Liver (tissue), 10 donors: Measurements from ENCODE around the gene RCOR1. TPM values are rescaled to one million over a fixed set of nuclear protein-coding genes. Genes with fewer than 3 reads are reported as not detected.

Experiments
- DNase-seq: peaks from one replicate; pipeline ENCODE4 v3.0.0-alpha.2; 2017; ENCODE audit warnings: low spot score
- H3K27ac ChIP-seq, 2 donors: one replicate each; pipeline ENCODE4 v1.7.0; 2013; ENCODE audit warnings: inconsistent platforms in 2 of 2, low read length in 2 of 2, control low read depth in 1 of 2, low read depth in 1 of 2, mild to moderate bottlenecking in 1 of 2
- H3K27me3 ChIP-seq, 4 donors: one replicate each; pipeline versions ENCODE4 v1.6.1 to v1.7.0; 2013; ENCODE audit warnings: low read length in 3 of 4, inconsistent platforms in 1 of 4, mild to moderate bottlenecking in 1 of 4, moderate library complexity in 1 of 4; ENCODE audit not compliant: control insufficient read depth in 4 of 4, insufficient read depth in 4 of 4
- H3K36me3 ChIP-seq, 4 donors: one replicate each; pipeline versions ENCODE4 v1.6.1 to v1.7.0; 2013; ENCODE audit warnings: low read length in 3 of 4, mild to moderate bottlenecking in 3 of 4, low read depth in 1 of 4, moderate library complexity in 1 of 4; ENCODE audit not compliant: control insufficient read depth in 4 of 4, insufficient read depth in 3 of 4
- H3K4me1 ChIP-seq, 4 donors: one replicate each; pipeline versions ENCODE4 v1.6.1 to v1.7.0; 2013; ENCODE audit warnings: low read length in 3 of 4, mild to moderate bottlenecking in 3 of 4, moderate library complexity in 1 of 4; ENCODE audit not compliant: control insufficient read depth in 4 of 4, insufficient read depth in 4 of 4
- H3K4me3 ChIP-seq, 3 donors: one replicate each; pipeline versions ENCODE4 v1.6.1 to v1.7.0; 2013; ENCODE audit warnings: low read length in 3 of 3, control low read depth in 1 of 3, low read depth in 1 of 3, mild to moderate bottlenecking in 1 of 3
- H3K9ac ChIP-seq, 2 donors: one replicate each; pipeline ENCODE4 v1.7.0; 2013; ENCODE audit warnings: low read length in 2 of 2, mild to moderate bottlenecking in 2 of 2, moderate library complexity in 2 of 2, control low read depth in 1 of 2, low read depth in 1 of 2
- H3K9me3 ChIP-seq, 4 donors: one replicate each; pipeline versions ENCODE4 v1.6.1 to v1.7.0; 2013; ENCODE audit warnings: low read length in 3 of 4; ENCODE audit not compliant: control insufficient read depth in 4 of 4
- ATF3 ChIP-seq: IDR thresholded peaks from 2 replicates; pipeline ENCODE4 v1.6.1; 2016; ENCODE audit warnings: antibody characterized with exemption
- EGR1 ChIP-seq, 2 donors: IDR thresholded peaks; 2 replicates each; pipeline ENCODE4 v1.6.1; 2016 to 2018; ENCODE audit warnings: antibody characterized with exemption in 2 of 2, low read depth in 2 of 2
- RXRA ChIP-seq, 2 donors: IDR thresholded peaks; 2 replicates each; pipeline ENCODE4 v1.6.1; 2017 to 2018; ENCODE audit warnings: antibody characterized with exemption in 2 of 2, mild to moderate bottlenecking in 1 of 2
- YY1 ChIP-seq: IDR thresholded peaks from 2 replicates; pipeline ENCODE4 v1.6.1; 2016; ENCODE audit warnings: antibody characterized with exemption, mild to moderate bottlenecking
- WGBS: extraction: QIAGEN DNeasy Blood & Tissue Kit; methylation state at CpG from one replicate; pipeline ENCODE4 v1.1.7; 2013; 5-methylcytosine and 5-hydroxymethylcytosine counted together
- polyA plus RNA-seq, 2 donors: library from polyadenylated mRNA; stranded (reverse) in 1 of 2; unstranded in 1 of 2; fragments of 200-250 nt in 1 of 2; fragments of >200 nt in 1 of 2; fragmentation: Nextera tagmentation in 1 of 2; extraction: Ambion mirVana in 1 of 2; gene quantifications; one replicate each; pipeline versions ENCODE4 v1.2.1 to v1.2.3, GENCODE V29; 2013 to 2015
- small RNA-seq: library from RNA; depleted of rRNA; stranded (forward); fragments of <200 nt; gene quantifications from one replicate; pipeline ENCODE3, GENCODE V24; 2014
- total RNA-seq, 2 donors: library from RNA; depleted of rRNA; stranded (reverse); fragments of >200 nt; gene quantifications; one replicate each; pipeline ENCODE4 v1.2.3, GENCODE V29; 2014
- TF ChIP-seq, protein P1 (sequence below): fragments of 150-350 bp; IDR thresholded peaks from 2 replicates; pipeline ENCODE4 v1.5.1; 2017; ENCODE audit warnings: improper control_type of control experiment, low read depth, low read length; ENCODE audit not compliant: missing input control
- TF ChIP-seq, protein P2 (sequence below): IDR thresholded peaks from 2 replicates; pipeline ENCODE4 v1.6.1; 2016; ENCODE audit warnings: antibody characterized with exemption, mild to moderate bottlenecking
- donor health status: healthy.
- donor health status: healthy.
- donor health status: healthy.
- donor health status: healthy.
- donor health status: healthy.

RCOR1 gene
- total and polyA plus RNA-seq, 4 donors: 4.2 to 17.0 (median 5.7) TPM

GRCh38 chr14:102779574-102780315 is 187.3 kb downstream of the RCOR1 start:
- TF ChIP-seq ATF3: no peak
- TF ChIP-seq, protein P1, sequence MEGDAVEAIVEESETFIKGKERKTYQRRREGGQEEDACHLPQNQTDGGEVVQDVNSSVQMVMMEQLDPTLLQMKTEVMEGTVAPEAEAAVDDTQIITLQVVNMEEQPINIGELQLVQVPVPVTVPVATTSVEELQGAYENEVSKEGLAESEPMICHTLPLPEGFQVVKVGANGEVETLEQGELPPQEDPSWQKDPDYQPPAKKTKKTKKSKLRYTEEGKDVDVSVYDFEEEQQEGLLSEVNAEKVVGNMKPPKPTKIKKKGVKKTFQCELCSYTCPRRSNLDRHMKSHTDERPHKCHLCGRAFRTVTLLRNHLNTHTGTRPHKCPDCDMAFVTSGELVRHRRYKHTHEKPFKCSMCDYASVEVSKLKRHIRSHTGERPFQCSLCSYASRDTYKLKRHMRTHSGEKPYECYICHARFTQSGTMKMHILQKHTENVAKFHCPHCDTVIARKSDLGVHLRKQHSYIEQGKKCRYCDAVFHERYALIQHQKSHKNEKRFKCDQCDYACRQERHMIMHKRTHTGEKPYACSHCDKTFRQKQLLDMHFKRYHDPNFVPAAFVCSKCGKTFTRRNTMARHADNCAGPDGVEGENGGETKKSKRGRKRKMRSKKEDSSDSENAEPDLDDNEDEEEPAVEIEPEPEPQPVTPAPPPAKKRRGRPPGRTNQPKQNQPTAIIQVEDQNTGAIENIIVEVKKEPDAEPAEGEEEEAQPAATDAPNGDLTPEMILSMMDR: no peak
- TF ChIP-seq, protein P2, sequence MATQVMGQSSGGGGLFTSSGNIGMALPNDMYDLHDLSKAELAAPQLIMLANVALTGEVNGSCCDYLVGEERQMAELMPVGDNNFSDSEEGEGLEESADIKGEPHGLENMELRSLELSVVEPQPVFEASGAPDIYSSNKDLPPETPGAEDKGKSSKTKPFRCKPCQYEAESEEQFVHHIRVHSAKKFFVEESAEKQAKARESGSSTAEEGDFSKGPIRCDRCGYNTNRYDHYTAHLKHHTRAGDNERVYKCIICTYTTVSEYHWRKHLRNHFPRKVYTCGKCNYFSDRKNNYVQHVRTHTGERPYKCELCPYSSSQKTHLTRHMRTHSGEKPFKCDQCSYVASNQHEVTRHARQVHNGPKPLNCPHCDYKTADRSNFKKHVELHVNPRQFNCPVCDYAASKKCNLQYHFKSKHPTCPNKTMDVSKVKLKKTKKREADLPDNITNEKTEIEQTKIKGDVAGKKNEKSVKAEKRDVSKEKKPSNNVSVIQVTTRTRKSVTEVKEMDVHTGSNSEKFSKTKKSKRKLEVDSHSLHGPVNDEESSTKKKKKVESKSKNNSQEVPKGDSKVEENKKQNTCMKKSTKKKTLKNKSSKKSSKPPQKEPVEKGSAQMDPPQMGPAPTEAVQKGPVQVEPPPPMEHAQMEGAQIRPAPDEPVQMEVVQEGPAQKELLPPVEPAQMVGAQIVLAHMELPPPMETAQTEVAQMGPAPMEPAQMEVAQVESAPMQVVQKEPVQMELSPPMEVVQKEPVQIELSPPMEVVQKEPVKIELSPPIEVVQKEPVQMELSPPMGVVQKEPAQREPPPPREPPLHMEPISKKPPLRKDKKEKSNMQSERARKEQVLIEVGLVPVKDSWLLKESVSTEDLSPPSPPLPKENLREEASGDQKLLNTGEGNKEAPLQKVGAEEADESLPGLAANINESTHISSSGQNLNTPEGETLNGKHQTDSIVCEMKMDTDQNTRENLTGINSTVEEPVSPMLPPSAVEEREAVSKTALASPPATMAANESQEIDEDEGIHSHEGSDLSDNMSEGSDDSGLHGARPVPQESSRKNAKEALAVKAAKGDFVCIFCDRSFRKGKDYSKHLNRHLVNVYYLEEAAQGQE: no peak
- no peak for TF ChIP-seq EGR1 (IDR thresholded peaks at IDR 0.05; ENCODE audit: low read depth in 2 of 2)
- TF ChIP-seq YY1: no peak
- no peak for TF ChIP-seq RXRA (IDR thresholded peaks at IDR 0.05)
- no peaks in the 10 kb centered on the region for H3K36me3 ChIP-seq
- 87% methylated on average over 13 of the region's 13 CpGs for WGBS
- no peak for DNase-seq
- no peaks in the 10 kb centered on the region for H3K9me3 ChIP-seq
- H3K4me1 ChIP-seq: peaks cover 0 to 14% (median 7%) of the 10 kb centered on the region in 4 donors
- no peak overlapping the region for H3K9ac ChIP-seq
- no peak overlapping the region for H3K27ac ChIP-seq
- H3K27me3 ChIP-seq: no peaks in the 10 kb centered on the region
- no peak overlapping the region for H3K4me3 ChIP-seq

Small RNA genes within 50 kb of the gene (small RNA-seq; reads per million reads assigned to genes)
- gene RF00019 (not detected), gene RN7SL546P (not detected)

Other genes with a start within 250 kb of the RCOR1 start
- gene CINP, start 229.8 kb upstream of the RCOR1 start, total RNA-seq: 10 to 100 TPM; 25.1 to 30.1 TPM
- 10 to 100 TPM; 30.3 to 34.6 TPM for gene CINP, start 229.8 kb upstream of the RCOR1 start, polyA plus RNA-seq
- gene TECPR2, start 229.7 kb upstream of the RCOR1 start, total RNA-seq: 10 to 100 TPM in 1 of 2 donors, 1 to 10 TPM in 1; 6.3 to 12.6 TPM
- 1 to 10 TPM; 2.0 to 4.1 TPM for gene TECPR2, start 229.7 kb upstream of the RCOR1 start, polyA plus RNA-seq
- 10 to 100 TPM; 11.5 to 67.5 TPM for gene ANKRD9, start 82.9 kb upstream of the RCOR1 start, total RNA-seq
- gene ANKRD9, start 82.9 kb upstream of the RCOR1 start, polyA plus RNA-seq: 1 to 10 TPM; 1.5 to 3.6 TPM
- 10 to 100 TPM in 1 of 2 donors, 1 to 10 TPM in 1; 7.1 to 12.0 TPM for gene TRAF3, start 184.8 kb downstream of the RCOR1 start, total RNA-seq
- gene TRAF3, start 184.8 kb downstream of the RCOR1 start, polyA plus RNA-seq: 1 to 10 TPM; 2.1 to 3.3 TPM